Measurements from ENCODE around the gene PACRG. TPM values are rescaled to one million over a fixed set of nuclear protein-coding genes. Genes with fewer than 3 reads are reported as not detected.

Gene PACRG
- polyA plus RNA-seq, 1 donor from 2014 or later, result 16.6 TPM

DNA sequence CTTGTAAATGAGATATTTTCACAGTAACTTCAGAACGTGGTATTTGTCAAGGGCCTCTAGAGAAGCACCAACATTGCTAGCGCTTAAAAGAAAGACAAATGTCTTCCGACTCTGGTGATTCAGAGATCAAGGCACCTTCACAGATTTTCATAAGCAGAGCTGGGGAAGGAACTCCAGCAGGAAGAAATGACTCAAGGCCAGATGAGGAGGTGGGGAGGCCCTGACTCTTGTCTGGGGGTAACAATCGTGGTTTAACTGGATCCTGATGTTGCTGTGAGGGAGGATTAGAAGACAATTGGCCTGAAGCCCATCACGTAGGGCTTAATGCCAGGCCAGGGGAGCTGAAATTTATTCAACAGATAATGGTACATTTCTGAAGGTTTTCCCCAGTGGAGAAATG, 563.8 kb downstream of the PACRG start:
- no peak overlapping the region for H3K4me3 ChIP-seq (ENCODE audit: low read length)
- no peaks in the 10 kb centered on the region for H3K9me3 ChIP-seq (ENCODE audit: low read length)
- no peaks in the 10 kb centered on the region for H3F3A ChIP-seq (ENCODE audit: insufficient read depth, low read length, poor library complexity, severe bottlenecking)
- no peaks in the 10 kb centered on the region for H3K9me2 ChIP-seq (ENCODE audit: insufficient read depth, low read length)
- H3K27ac ChIP-seq (ENCODE audit: low read length), result no peak overlapping the region
- TF ChIP-seq EZH2 (IDR thresholded peaks at IDR 0.05; ENCODE audit: borderline replicate concordance, insufficient read depth, low read length, poor library complexity, severe bottlenecking) (no peak), TAF1 (IDR thresholded peaks at IDR 0.05; ENCODE audit: low read depth) (no peak), POLR2AphosphoS5 (IDR thresholded peaks at IDR 0.05) (no peak), EP300 (conservative IDR thresholded peaks at IDR 0.05; ENCODE audit: poor library complexity, severe bottlenecking) (no peak), CTCF (IDR thresholded peaks at IDR 0.05; ENCODE audit: poor library complexity, severe bottlenecking) (no peak), RAD21 (conservative IDR thresholded peaks at IDR 0.05) (no peak), MXI1 (conservative IDR thresholded peaks at IDR 0.05; ENCODE audit: poor library complexity, severe bottlenecking) (no peak), SMC3 (conservative IDR thresholded peaks at IDR 0.05; ENCODE audit: poor library complexity) (no peak)
- TF ChIP-seq, protein P1, sequence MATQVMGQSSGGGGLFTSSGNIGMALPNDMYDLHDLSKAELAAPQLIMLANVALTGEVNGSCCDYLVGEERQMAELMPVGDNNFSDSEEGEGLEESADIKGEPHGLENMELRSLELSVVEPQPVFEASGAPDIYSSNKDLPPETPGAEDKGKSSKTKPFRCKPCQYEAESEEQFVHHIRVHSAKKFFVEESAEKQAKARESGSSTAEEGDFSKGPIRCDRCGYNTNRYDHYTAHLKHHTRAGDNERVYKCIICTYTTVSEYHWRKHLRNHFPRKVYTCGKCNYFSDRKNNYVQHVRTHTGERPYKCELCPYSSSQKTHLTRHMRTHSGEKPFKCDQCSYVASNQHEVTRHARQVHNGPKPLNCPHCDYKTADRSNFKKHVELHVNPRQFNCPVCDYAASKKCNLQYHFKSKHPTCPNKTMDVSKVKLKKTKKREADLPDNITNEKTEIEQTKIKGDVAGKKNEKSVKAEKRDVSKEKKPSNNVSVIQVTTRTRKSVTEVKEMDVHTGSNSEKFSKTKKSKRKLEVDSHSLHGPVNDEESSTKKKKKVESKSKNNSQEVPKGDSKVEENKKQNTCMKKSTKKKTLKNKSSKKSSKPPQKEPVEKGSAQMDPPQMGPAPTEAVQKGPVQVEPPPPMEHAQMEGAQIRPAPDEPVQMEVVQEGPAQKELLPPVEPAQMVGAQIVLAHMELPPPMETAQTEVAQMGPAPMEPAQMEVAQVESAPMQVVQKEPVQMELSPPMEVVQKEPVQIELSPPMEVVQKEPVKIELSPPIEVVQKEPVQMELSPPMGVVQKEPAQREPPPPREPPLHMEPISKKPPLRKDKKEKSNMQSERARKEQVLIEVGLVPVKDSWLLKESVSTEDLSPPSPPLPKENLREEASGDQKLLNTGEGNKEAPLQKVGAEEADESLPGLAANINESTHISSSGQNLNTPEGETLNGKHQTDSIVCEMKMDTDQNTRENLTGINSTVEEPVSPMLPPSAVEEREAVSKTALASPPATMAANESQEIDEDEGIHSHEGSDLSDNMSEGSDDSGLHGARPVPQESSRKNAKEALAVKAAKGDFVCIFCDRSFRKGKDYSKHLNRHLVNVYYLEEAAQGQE (IDR thresholded peaks at IDR 0.05; ENCODE audit: borderline replicate concordance), result no peak
- no peak overlapping the region for H2AFZ ChIP-seq (ENCODE audit: low read depth, low read length)
- H3K79me2 ChIP-seq (replicated peaks; ENCODE audit: insufficient read depth, low read length), result no peaks in the 10 kb centered on the region
- H3K9ac ChIP-seq (ENCODE audit: low read length), result no peak overlapping the region
- no peaks in the 10 kb centered on the region for H3K27me3 ChIP-seq (ENCODE audit: insufficient read depth, low read depth, low read length)
- no peaks in the 10 kb centered on the region for H3K36me3 ChIP-seq (ENCODE audit: insufficient read depth, low read length)
- no peak overlapping the region for H3K4me2 ChIP-seq (ENCODE audit: low read length)
- no peaks in the 10 kb centered on the region for H4K20me1 ChIP-seq (ENCODE audit: insufficient read depth)

DNA sequence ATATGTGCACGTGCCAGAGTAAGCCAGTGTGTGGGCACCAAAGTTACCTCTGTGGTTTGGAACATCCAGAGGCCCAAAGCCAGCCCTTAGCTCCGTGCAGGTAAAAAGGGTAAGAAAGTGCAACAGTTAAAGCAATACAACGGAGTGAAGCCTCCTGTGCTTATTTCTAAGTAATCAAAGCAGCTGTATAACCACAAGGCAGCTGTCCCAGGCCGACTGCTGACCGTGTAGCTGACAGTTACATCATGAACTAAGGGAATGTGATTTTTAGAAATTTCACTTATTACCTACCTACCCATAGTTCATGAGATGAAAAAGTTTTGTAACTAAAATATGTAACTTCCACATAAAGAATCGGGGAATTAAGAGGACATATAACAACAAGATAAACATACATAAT, 565.5 kb downstream of the PACRG start:
- Histone ChIP-seq H3K27me3 (ENCODE audit: insufficient read depth, low read depth, low read length) (no peaks in the 10 kb centered on the region), H3K27ac (ENCODE audit: low read length) (no peak overlapping the region), H3K36me3 (ENCODE audit: insufficient read depth, low read length) (no peaks in the 10 kb centered on the region), H4K20me1 (ENCODE audit: insufficient read depth) (no peaks in the 10 kb centered on the region), H2AFZ (ENCODE audit: low read depth, low read length) (no peak overlapping the region), H3K9me3 (ENCODE audit: low read length) (no peaks in the 10 kb centered on the region), H3K4me2 (ENCODE audit: low read length) (no peak overlapping the region), H3K9me2 (ENCODE audit: insufficient read depth, low read length) (no peaks in the 10 kb centered on the region), H3K79me2 (replicated peaks; ENCODE audit: insufficient read depth, low read length) (no peaks in the 10 kb centered on the region), H3K4me3 (ENCODE audit: low read length) (no peak overlapping the region), H3F3A (ENCODE audit: insufficient read depth, low read length, poor library complexity, severe bottlenecking) (no peaks in the 10 kb centered on the region), H3K9ac (ENCODE audit: low read length) (no peak overlapping the region)
- TF ChIP-seq EZH2 (IDR thresholded peaks at IDR 0.05; ENCODE audit: borderline replicate concordance, insufficient read depth, low read length, poor library complexity, severe bottlenecking) (no peak), EP300 (conservative IDR thresholded peaks at IDR 0.05; ENCODE audit: poor library complexity, severe bottlenecking) (no peak), TAF1 (IDR thresholded peaks at IDR 0.05; ENCODE audit: low read depth) (no peak), MXI1 (conservative IDR thresholded peaks at IDR 0.05; ENCODE audit: poor library complexity, severe bottlenecking) (no peak), POLR2AphosphoS5 (IDR thresholded peaks at IDR 0.05) (no peak)

Data from neural cell (in vitro differentiated cells).